ENCODE measurements around the gene HOXB3.

The HOXB3 gene

GRCh38 chr17:48611681-48612455 is 21.8 kb upstream of the HOXB3 start (continued):
- peak; percentile 82 for TF ChIP-seq ZBTB7A (tag by site-specific recombination; IDR thresholded peaks at IDR 0.05; ENCODE audit: low read depth)
- no peak for TF ChIP-seq GLI4 (tag by site-specific recombination; IDR thresholded peaks at IDR 0.05)
- TF ChIP-seq ZBTB48 (tag by site-specific recombination; IDR thresholded peaks at IDR 0.05): peak; percentile 82
- TF ChIP-seq, protein P1, sequence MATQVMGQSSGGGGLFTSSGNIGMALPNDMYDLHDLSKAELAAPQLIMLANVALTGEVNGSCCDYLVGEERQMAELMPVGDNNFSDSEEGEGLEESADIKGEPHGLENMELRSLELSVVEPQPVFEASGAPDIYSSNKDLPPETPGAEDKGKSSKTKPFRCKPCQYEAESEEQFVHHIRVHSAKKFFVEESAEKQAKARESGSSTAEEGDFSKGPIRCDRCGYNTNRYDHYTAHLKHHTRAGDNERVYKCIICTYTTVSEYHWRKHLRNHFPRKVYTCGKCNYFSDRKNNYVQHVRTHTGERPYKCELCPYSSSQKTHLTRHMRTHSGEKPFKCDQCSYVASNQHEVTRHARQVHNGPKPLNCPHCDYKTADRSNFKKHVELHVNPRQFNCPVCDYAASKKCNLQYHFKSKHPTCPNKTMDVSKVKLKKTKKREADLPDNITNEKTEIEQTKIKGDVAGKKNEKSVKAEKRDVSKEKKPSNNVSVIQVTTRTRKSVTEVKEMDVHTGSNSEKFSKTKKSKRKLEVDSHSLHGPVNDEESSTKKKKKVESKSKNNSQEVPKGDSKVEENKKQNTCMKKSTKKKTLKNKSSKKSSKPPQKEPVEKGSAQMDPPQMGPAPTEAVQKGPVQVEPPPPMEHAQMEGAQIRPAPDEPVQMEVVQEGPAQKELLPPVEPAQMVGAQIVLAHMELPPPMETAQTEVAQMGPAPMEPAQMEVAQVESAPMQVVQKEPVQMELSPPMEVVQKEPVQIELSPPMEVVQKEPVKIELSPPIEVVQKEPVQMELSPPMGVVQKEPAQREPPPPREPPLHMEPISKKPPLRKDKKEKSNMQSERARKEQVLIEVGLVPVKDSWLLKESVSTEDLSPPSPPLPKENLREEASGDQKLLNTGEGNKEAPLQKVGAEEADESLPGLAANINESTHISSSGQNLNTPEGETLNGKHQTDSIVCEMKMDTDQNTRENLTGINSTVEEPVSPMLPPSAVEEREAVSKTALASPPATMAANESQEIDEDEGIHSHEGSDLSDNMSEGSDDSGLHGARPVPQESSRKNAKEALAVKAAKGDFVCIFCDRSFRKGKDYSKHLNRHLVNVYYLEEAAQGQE (tag by site-specific recombination; IDR thresholded peaks at IDR 0.05): no peak
- TF ChIP-seq ZNF654 (tag by site-specific recombination; IDR thresholded peaks at IDR 0.05; ENCODE audit: low read depth): no peak
- TF ChIP-seq HIC1 (tag by site-specific recombination; IDR thresholded peaks at IDR 0.05): peak; percentile 66
- no peak for TF ChIP-seq ZNF350 (tag by site-specific recombination; IDR thresholded peaks at IDR 0.05)
- TF ChIP-seq ZNF664 (tag by site-specific recombination; IDR thresholded peaks at IDR 0.05): no peak
- no peak for TF ChIP-seq ZNF518A (tag by site-specific recombination; conservative IDR thresholded peaks at IDR 0.05; ENCODE audit: low read depth)
- TF ChIP-seq SCRT2 (tag by site-specific recombination; IDR thresholded peaks at IDR 0.05): no peak
- peak; percentile 89 for TF ChIP-seq KLF8 (tag by site-specific recombination; IDR thresholded peaks at IDR 0.05)
- TF ChIP-seq ZNF280D (tag by site-specific recombination; IDR thresholded peaks at IDR 0.05): no peak
- peak; percentile 77 for TF ChIP-seq ZEB2 (tag by site-specific recombination; IDR thresholded peaks at IDR 0.05)
- TF ChIP-seq, protein P2, sequence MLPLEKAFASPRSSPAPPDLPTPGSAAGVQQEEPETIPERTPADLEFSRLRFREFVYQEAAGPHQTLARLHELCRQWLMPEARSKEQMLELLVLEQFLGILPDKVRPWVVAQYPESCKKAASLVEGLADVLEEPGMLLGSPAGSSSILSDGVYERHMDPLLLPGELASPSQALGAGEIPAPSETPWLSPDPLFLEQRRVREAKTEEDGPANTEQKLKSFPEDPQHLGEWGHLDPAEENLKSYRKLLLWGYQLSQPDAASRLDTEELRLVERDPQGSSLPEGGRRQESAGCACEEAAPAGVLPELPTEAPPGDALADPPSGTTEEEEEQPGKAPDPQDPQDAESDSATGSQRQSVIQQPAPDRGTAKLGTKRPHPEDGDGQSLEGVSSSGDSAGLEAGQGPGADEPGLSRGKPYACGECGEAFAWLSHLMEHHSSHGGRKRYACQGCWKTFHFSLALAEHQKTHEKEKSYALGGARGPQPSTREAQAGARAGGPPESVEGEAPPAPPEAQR (tag by site-specific recombination; IDR thresholded peaks at IDR 0.05): no peak
- TF ChIP-seq ZNF707 (tag by site-specific recombination; IDR thresholded peaks at IDR 0.05): no peak
- no peak for TF ChIP-seq HOXD13 (CRISPR knock-in tag; IDR thresholded peaks at IDR 0.05; ENCODE audit: borderline replicate concordance)
- TF ChIP-seq ZNF571 (tag by site-specific recombination; IDR thresholded peaks at IDR 0.05): no peak
- peak; percentile 72 for TF ChIP-seq ZNF629 (tag by site-specific recombination; IDR thresholded peaks at IDR 0.05)
- TF ChIP-seq, protein P3, sequence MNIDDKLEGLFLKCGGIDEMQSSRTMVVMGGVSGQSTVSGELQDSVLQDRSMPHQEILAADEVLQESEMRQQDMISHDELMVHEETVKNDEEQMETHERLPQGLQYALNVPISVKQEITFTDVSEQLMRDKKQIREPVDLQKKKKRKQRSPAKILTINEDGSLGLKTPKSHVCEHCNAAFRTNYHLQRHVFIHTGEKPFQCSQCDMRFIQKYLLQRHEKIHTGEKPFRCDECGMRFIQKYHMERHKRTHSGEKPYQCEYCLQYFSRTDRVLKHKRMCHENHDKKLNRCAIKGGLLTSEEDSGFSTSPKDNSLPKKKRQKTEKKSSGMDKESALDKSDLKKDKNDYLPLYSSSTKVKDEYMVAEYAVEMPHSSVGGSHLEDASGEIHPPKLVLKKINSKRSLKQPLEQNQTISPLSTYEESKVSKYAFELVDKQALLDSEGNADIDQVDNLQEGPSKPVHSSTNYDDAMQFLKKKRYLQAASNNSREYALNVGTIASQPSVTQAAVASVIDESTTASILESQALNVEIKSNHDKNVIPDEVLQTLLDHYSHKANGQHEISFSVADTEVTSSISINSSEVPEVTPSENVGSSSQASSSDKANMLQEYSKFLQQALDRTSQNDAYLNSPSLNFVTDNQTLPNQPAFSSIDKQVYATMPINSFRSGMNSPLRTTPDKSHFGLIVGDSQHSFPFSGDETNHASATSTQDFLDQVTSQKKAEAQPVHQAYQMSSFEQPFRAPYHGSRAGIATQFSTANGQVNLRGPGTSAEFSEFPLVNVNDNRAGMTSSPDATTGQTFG (tag by site-specific recombination; IDR thresholded peaks at IDR 0.05; ENCODE audit: borderline replicate concordance): no peak
- TF ChIP-seq ZNF311 (tag by site-specific recombination; IDR thresholded peaks at IDR 0.05; ENCODE audit: borderline replicate concordance): no peak
- TF ChIP-seq KLF1 (tag by site-specific recombination; IDR thresholded peaks at IDR 0.05): peak; percentile 8; the same call in 1 of the 2 replicates

Measured in HEK293 (cell line).